ENCODE measurements around the gene VTA1. TPM values are rescaled to one million over a fixed set of nuclear protein-coding genes. Genes with fewer than 3 reads are reported as not detected.
A peak's percentile ranks its signal among the peaks of the same experiment; 100 is the strongest.

The VTA1 gene
- total RNA-seq, 1 experiment from 2014 or later, result 72.1 TPM

DNA sequence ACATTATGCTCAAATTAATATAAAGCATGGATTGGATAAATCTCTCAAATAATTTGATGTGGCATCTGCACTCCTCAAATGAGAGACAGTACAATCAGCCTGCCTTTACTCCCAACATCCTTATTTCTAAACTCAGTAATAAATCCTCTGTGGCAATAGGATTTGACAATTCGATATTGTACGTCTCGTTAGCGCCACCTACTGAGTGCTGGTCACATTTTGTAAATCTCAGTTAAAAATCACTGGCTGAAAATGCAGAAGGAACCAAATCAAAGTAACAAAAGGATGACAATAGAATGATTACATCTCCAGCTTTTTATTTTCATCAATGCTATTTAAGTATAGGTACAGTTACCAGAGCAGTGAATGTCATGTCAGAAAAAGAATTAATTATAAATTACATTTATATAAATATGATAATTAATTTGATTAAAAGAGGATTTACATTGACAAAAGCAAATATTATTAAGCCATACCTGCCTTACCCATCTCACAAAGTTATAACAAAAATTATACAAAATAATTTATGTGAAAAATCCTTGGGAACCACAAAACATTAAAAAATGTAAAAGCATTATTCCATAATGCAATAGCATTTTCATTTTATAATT, 34.5 kb upstream of the VTA1 start:
- H3K27ac ChIP-seq (ENCODE audit: low read length), result no peak overlapping the region
- peak; percentile 61 for DNase-seq (ENCODE audit: low read depth, low spot score)
- in situ Hi-C loops (cut with HindIII; ENCODE audit: low pct_unique_long_range_greater_than_20kb, low sequenced_read_pairs), result no loop called here
- H3K36me3 ChIP-seq (ENCODE audit: control insufficient read depth, insufficient read depth, low read length), result no peaks in the 10 kb centered on the region
- no peaks in the 10 kb centered on the region; the same call in 1 of the 2 replicates for H3K4me1 ChIP-seq (ENCODE audit: control insufficient read depth, insufficient read depth, low read length)
- ChIA-PET POLR2A (no interaction called here), CTCF (no interaction called here)
- ATAC-seq, result peak; percentile 74
- no peaks in the 10 kb centered on the region for H3K9me3 ChIP-seq (ENCODE audit: control insufficient read depth, insufficient read depth, low read depth, low read length)
- no peak for TF ChIP-seq TCF7L2 (IDR thresholded peaks at IDR 0.05; ENCODE audit: low read depth, low read length)
- TF ChIP-seq, protein P1, sequence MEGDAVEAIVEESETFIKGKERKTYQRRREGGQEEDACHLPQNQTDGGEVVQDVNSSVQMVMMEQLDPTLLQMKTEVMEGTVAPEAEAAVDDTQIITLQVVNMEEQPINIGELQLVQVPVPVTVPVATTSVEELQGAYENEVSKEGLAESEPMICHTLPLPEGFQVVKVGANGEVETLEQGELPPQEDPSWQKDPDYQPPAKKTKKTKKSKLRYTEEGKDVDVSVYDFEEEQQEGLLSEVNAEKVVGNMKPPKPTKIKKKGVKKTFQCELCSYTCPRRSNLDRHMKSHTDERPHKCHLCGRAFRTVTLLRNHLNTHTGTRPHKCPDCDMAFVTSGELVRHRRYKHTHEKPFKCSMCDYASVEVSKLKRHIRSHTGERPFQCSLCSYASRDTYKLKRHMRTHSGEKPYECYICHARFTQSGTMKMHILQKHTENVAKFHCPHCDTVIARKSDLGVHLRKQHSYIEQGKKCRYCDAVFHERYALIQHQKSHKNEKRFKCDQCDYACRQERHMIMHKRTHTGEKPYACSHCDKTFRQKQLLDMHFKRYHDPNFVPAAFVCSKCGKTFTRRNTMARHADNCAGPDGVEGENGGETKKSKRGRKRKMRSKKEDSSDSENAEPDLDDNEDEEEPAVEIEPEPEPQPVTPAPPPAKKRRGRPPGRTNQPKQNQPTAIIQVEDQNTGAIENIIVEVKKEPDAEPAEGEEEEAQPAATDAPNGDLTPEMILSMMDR (IDR thresholded peaks at IDR 0.05), result peak; percentile 79; the same call in 1 of the 2 replicates
- no peak for TF ChIP-seq SIN3A (IDR thresholded peaks at IDR 0.05; ENCODE audit: borderline replicate concordance, insufficient read depth, low read depth, low read length)
- TF ChIP-seq REST (IDR thresholded peaks at IDR 0.05; ENCODE audit: insufficient read depth in 1 of 2, low read depth in 2 of 2, low read length in 1 of 2), result no peak
- H3K4me3 ChIP-seq (ENCODE audit: low read depth in 2 of 2, low read length in 2 of 2), result no peak overlapping the region
- BruUV-seq (replicated peaks), result no TSS peak
- H3K27me3 ChIP-seq (ENCODE audit: control insufficient read depth, insufficient read depth, low read length), result no peaks in the 10 kb centered on the region
- intact Hi-C loops (cut with micrococcal nuclease; ENCODE audit: unreplicated experiment), result loop anchor here (1.0 to 2.0 kb wide), 2 partner anchors 123 to 436 kb away; no protein-coding TSS in a partner anchor

DNA sequence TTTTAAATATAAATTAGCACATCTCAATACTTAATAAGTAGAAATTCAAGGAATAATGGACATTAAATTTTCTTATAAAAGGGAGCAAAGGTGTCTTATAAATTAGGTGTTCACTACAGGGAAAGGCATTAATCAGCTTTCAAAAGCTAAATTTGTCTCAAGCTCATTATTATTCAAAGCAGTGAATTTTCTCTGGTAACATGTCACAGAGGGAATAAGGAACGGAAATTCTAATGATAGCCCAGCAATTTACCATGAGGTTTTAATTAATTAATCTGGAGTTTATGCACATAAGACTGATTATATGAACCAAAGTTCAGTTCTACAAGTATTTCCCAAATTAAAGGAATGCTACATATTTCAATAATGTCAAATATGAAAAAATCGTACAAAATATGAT, 29.7 kb upstream of the VTA1 start:
- Histone ChIP-seq H3K36me3 (ENCODE audit: control insufficient read depth, insufficient read depth, low read length) (no peaks in the 10 kb centered on the region), H3K27ac (ENCODE audit: low read length) (no peak overlapping the region), H3K4me1 (ENCODE audit: control insufficient read depth, insufficient read depth, low read length) (no peaks in the 10 kb centered on the region; the same call in 1 of the 2 replicates), H3K4me3 (ENCODE audit: low read depth in 2 of 2, low read length in 2 of 2) (no peak overlapping the region), H3K9me3 (ENCODE audit: control insufficient read depth, insufficient read depth, low read depth, low read length) (no peaks in the 10 kb centered on the region), H3K27me3 (ENCODE audit: control insufficient read depth, insufficient read depth, low read length) (no peaks in the 10 kb centered on the region)
- intact Hi-C loops (cut with micrococcal nuclease; ENCODE audit: unreplicated experiment), result no loop called here
- no TSS peak for BruUV-seq (replicated peaks)
- POLR2A ChIA-PET, result no interaction called here
- CTCF ChIA-PET, result no interaction called here
- DNase-seq (ENCODE audit: low read depth, low spot score) (no peak), ATAC-seq (no peak)
- TF ChIP-seq POLR2AphosphoS5 (IDR thresholded peaks at IDR 0.05; ENCODE audit: low read depth, low read length) (no peak), TCF7L2 (IDR thresholded peaks at IDR 0.05; ENCODE audit: low read depth, low read length) (no peak), SIN3A (IDR thresholded peaks at IDR 0.05; ENCODE audit: borderline replicate concordance, insufficient read depth, low read depth, low read length) (no peak), REST (IDR thresholded peaks at IDR 0.05; ENCODE audit: insufficient read depth in 1 of 2, low read depth in 2 of 2, low read length in 1 of 2) (no peak)
- TF ChIP-seq, protein P1 (IDR thresholded peaks at IDR 0.05), result no peak
- in situ Hi-C loops (cut with HindIII; ENCODE audit: low pct_unique_long_range_greater_than_20kb, low sequenced_read_pairs), result no loop called here
